Testis (tissue), 3 donors: Measurements from ENCODE around the gene DIAPH3. TPM values are rescaled to one million over a fixed set of nuclear protein-coding genes. Genes with fewer than 3 reads are reported as not detected.

Experiments used
- DNase-seq: peaks from one replicate; pipeline ENCODE4 v3.0.0-alpha.2; 2019
- H3K27ac ChIP-seq, 2 donors: fragments of 200-600 bp; sonication (generic); one replicate each; pipeline ENCODE4 v1.5.1; 2019
- H3K27me3 ChIP-seq: fragments of 200-600 bp; sonication (generic); one replicate; pipeline ENCODE4 v1.5.1; 2019
- H3K36me3 ChIP-seq: fragments of 200-600 bp; sonication (generic); one replicate; pipeline ENCODE4 v1.5.1; 2017; ENCODE audit warnings: low read depth; ENCODE audit errors: missing control alignments
- H3K4me1 ChIP-seq: fragments of 200-600 bp; sonication (generic); one replicate; pipeline ENCODE4 v1.5.1; 2019
- H3K4me3 ChIP-seq, 2 donors: fragments of 200-600 bp; sonication (generic); one replicate each; pipeline ENCODE4 v1.5.1; 2017 to 2019
- H3K9me3 ChIP-seq: fragments of 200-600 bp; sonication (generic); one replicate; pipeline ENCODE4 v1.5.1; 2017
- POLR2A ChIP-seq: fragments of 450-650 bp; IDR thresholded peaks from one replicate; pipeline ENCODE4 v1.6.1; 2017; ENCODE audit warnings: antibody characterized with exemption, mild to moderate bottlenecking, moderate library complexity
- WGBS, 2 donors: methylation state at CpG; one replicate each; pipeline ENCODE4 v1.1.5; 2018; 5-methylcytosine and 5-hydroxymethylcytosine counted together
- intact Hi-C: fragments of 100-400 bp; cut with DNase I; formaldehyde crosslinking; loops from one replicate; pipeline ENCODE4 v1.15.1; 2023; ENCODE audit warnings: low total_unique reads
- polyA plus RNA-seq: library from polyadenylated mRNA; stranded (reverse); fragments of 350-450 nt; fragmentation: Illumina TruSeq; extraction: RNeasy Lipid Tissue Mini Kit (QIAGEN cat#74804); gene quantifications from one replicate; pipeline ENCODE4 v1.2.3, GENCODE V29; 2014; ENCODE audit warnings: low read depth, low replicate concordance; ENCODE audit not compliant: insufficient read depth
- total RNA-seq, 2 donors: library from RNA; depleted of rRNA; stranded (reverse); fragments of >200 nt; gene quantifications; one replicate each; pipeline ENCODE4 v1.2.3, GENCODE V29; 2016
- TF ChIP-seq, protein P1 (sequence below), 3 experiments: fragments of 450-650 bp in 2 of 3; fragments of 200-600 bp in 1 of 3; sonication (generic) in 1 of 3; IDR thresholded peaks; one replicate each; pipeline ENCODE4 v1.5.1; 2016 to 2019; ENCODE audit warnings: antibody characterized with exemption in 3 of 3, mild to moderate bottlenecking in 2 of 3, moderate library complexity in 1 of 3

DIAPH3 gene
- total and polyA plus RNA-seq, 3 donors from 2014 or later = 12.5 to 30.3 (median 18.7) TPM

DNA sequence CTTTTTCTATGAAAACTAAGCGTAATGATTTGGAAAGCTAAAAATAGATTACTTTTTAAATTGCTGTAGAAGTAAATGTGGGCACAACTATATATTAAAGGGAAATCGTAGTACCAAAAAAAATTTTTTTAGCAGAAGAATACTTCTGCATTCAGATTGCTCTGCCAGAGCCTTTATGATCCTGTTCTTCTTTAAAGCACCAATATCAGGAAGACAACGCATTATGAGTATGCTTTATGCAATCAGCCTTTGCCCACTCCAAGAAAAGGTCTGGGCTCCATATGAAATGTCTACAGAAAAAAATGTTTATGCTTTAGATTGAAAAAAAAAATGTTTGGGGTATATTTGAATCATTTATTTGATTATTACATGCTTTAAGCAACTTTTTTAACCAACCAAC lies 137.4 kb downstream of the DIAPH3 start:
- 82 to 96% methylated on average over 3 of the region's 3 CpGs for WGBS, 2 donors
- no peak overlapping the region for H3K4me3 ChIP-seq
- DNase-seq = no peak
- H3K9me3 ChIP-seq = no peaks in the 10 kb centered on the region
- H3K27ac ChIP-seq = no peak overlapping the region
- TF ChIP-seq, protein P1, sequence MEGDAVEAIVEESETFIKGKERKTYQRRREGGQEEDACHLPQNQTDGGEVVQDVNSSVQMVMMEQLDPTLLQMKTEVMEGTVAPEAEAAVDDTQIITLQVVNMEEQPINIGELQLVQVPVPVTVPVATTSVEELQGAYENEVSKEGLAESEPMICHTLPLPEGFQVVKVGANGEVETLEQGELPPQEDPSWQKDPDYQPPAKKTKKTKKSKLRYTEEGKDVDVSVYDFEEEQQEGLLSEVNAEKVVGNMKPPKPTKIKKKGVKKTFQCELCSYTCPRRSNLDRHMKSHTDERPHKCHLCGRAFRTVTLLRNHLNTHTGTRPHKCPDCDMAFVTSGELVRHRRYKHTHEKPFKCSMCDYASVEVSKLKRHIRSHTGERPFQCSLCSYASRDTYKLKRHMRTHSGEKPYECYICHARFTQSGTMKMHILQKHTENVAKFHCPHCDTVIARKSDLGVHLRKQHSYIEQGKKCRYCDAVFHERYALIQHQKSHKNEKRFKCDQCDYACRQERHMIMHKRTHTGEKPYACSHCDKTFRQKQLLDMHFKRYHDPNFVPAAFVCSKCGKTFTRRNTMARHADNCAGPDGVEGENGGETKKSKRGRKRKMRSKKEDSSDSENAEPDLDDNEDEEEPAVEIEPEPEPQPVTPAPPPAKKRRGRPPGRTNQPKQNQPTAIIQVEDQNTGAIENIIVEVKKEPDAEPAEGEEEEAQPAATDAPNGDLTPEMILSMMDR (IDR thresholded peaks at IDR 0.05) = no peak
- no peak for TF ChIP-seq POLR2A
- H3K4me1 ChIP-seq = peaks cover 3% of the 10 kb centered on the region
- intact Hi-C loops = no loop called here
- no peaks in the 10 kb centered on the region for H3K27me3 ChIP-seq
- H3K36me3 ChIP-seq = no peaks in the 10 kb centered on the region

GRCh38 chr13:60020288-60020687 lies 143.4 kb downstream of the DIAPH3 start:
- intact Hi-C loops = no loop called here
- DNase-seq = no peak
- Histone ChIP-seq H3K27ac (no peak overlapping the region), H3K9me3 (no peaks in the 10 kb centered on the region), H3K4me3 (no peak overlapping the region), H3K27me3 (no peaks in the 10 kb centered on the region), H3K36me3 (no peaks in the 10 kb centered on the region), H3K4me1 (no peaks in the 10 kb centered on the region)
- WGBS, 2 donors = 86 to 97% methylated on average over 3 of the region's 3 CpGs
- TF ChIP-seq, protein P1 (IDR thresholded peaks at IDR 0.05) = no peak
- no peak for TF ChIP-seq POLR2A

DNA sequence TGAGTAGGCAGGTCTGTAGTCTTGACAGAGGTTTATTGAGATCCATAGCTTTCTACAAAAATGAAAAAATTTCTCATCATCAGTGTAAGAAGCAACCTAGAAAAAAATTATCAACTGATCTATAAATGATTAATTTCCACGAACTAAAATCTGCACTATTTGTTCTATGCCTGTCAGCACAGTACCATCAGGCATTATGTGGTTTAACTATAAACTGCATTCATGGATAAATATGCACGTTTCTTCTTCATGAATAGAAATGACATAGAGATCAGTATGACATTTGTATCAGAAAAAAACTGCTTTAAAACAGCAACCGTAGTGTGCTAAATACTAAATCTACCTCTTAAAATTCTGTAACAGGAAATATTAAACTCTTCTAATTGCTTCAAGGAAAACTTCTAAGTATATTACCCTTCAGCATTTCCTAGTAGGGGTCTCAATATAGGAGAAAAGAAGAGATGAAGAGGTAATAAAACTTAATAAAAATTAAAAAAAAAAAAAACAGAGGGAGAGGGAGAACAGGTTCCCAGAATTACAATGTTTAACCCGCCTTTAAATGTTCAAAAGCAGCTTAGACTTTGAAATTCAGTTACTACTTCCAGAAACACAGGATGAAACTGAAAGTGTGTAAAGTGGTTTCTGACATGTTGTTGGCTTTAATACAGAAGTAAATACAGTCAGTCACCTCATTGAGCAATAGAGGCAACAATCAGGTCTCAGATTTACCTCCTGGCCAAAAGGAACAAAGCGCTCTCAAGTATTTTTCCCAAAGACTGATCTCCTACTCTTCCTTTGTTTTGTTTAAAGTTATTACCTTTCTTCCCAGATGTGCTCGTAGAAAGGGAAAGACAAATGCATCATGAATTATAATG lies 144.4 kb downstream of the DIAPH3 start:
- Histone ChIP-seq H3K4me1 (no peaks in the 10 kb centered on the region), H3K27ac (no peak overlapping the region), H3K27me3 (no peaks in the 10 kb centered on the region), H3K36me3 (no peaks in the 10 kb centered on the region), H3K9me3 (no peaks in the 10 kb centered on the region), H3K4me3 (no peak overlapping the region)
- WGBS, 2 donors = 76 to 83% methylated on average over 6 of the region's 6 CpGs
- intact Hi-C loops = no loop called here
- no peak for DNase-seq
- TF ChIP-seq POLR2A = no peak
- TF ChIP-seq, protein P1 (IDR thresholded peaks at IDR 0.05) = no peak

DNA sequence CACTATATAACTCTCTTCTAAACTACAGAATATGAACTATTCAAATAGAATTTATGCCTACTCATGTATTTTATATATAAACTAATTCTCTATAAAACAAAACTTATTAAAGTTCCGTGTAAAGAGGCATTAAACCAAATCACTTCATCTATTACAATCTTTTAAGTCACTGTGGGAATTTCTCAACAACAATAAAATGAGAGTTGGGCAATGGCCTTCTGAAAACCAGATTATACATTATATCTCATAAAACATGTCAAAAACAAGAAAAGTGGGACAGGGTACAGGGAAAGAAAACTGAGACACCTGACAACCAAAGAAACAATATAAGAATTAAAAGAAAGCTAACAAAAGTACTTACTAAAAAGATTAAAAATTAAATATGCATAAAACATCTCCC lies 145.2 kb downstream of the DIAPH3 start:
- intact Hi-C loops = no loop called here
- 98 to 100% methylated on average over 1 of the region's 1 CpG for WGBS, 2 donors

More for the DNA sequence above, 145.2 kb downstream of the DIAPH3 start:
- no peaks in the 10 kb centered on the region for H3K4me1 ChIP-seq
- H3K27me3 ChIP-seq = no peaks in the 10 kb centered on the region
- no peak for DNase-seq
- TF ChIP-seq, protein P1 (IDR thresholded peaks at IDR 0.05) = no peak
- no peak for TF ChIP-seq POLR2A
- H3K9me3 ChIP-seq = no peaks in the 10 kb centered on the region
- H3K36me3 ChIP-seq = no peaks in the 10 kb centered on the region
- no peak overlapping the region for H3K27ac ChIP-seq
- H3K4me3 ChIP-seq = no peak overlapping the region
